ENCODE results near the gene AKT3. TPM values are rescaled to one million over a fixed set of nuclear protein-coding genes. Genes with fewer than 3 reads are reported as not detected.

AKT3 gene
- total and polyA plus RNA-seq, 3 donors from 2014 or later, result 32.3 to 70.9 (median 61.8) TPM

DNA sequence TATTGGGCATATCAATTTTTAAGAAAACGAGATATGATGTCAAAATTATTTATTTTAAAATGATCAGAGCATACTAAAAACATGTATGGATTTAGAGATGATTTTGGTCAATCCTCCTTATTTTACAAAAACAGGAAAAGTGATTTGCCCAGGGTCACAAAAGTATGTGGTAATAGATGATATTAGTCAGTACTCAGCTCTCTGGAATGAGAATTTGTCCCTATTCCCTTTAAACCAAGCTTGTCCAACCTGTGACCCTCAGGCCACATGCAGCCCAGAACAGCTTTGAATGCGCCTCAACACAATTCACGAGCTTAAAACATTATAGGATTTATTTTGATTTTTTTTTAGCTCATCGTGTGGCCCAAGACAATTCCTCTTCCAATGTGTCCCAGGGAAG, 104.7 kb downstream of the AKT3 start:
- 89 to 90% methylated on average over 4 of the region's 4 CpGs for WGBS, 2 donors
- Histone ChIP-seq H3K27me3 (no peaks in the 10 kb centered on the region), H3K36me3 (ENCODE audit: low read depth, missing control alignments) (no peaks in the 10 kb centered on the region), H3K4me1 (no peaks in the 10 kb centered on the region), H3K4me3 (no peak overlapping the region), H3K27ac (no peak overlapping the region), H3K9me3 (no peaks in the 10 kb centered on the region)
- intact Hi-C loops (cut with DNase I; ENCODE audit: low total_unique reads), result no loop called here
- TF ChIP-seq POLR2A (IDR thresholded peaks at IDR 0.05) (no peak), CTCF (IDR thresholded peaks at IDR 0.05) (no peak)
- DNase-seq, result no peak

- no peak overlapping the region for H3K4me3 ChIP-seq
- H3K36me3 ChIP-seq (ENCODE audit: low read depth, missing control alignments), result no peaks in the 10 kb centered on the region
- no peak overlapping the region for H3K27ac ChIP-seq
- 85 to 93% methylated on average over 4 of the region's 4 CpGs for WGBS, 2 donors
- no peak for TF ChIP-seq CTCF (IDR thresholded peaks at IDR 0.05)
- TF ChIP-seq POLR2A (IDR thresholded peaks at IDR 0.05), result no peak
- H3K9me3 ChIP-seq, result no peaks in the 10 kb centered on the region
- peaks cover 7% of the 10 kb centered on the region for H3K4me1 ChIP-seq
- no peak for DNase-seq
- no peaks in the 10 kb centered on the region for H3K27me3 ChIP-seq
- intact Hi-C loops (cut with DNase I; ENCODE audit: low total_unique reads), result no loop called here
These were observed 107.2 kb downstream of the AKT3 start for GRCh38 chr1:243742819-243743218.

DNA sequence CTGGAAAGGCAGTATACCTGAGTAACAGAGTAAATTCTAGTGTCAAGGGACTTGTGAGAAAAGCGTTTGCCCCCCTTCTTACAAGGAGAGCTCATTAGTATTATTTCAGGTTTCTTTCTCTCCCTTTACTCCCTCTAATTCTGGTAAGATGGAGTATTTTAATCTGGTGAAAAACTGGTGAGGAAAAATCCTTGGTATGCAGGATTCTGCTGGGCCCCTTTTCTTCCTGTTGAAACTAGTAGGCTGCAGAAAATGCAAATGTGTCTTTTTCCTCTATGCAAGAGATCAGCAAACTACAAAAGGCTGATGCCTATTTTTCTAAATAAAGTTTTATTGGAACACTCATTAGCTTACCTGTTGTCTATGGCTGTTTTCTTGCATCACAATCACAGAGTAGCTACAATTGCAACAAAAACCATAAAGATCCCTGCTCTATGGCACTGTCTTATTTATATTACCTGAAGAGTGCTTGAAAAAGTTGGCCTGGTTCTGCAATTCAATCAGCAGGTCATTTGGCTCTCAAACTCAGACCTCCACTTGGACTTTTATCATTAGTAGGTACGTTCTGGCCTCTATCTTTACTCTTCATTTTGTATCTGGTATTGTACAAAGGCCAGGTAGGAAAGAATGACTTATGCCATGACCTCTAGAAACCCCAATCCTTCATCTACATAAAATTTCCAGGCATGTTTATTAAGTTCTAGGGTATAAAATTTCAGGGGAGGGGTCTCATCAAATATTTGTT, 109.6 kb downstream of the AKT3 start:
- Histone ChIP-seq H3K36me3 (ENCODE audit: low read depth, missing control alignments) (no peaks in the 10 kb centered on the region), H3K9me3 (no peaks in the 10 kb centered on the region), H3K4me1 (peaks cover 7% of the 10 kb centered on the region), H3K27ac (no peak overlapping the region), H3K4me3 (no peak overlapping the region), H3K27me3 (no peaks in the 10 kb centered on the region)
- no peak for DNase-seq
- 69 to 73% methylated on average over 2 of the region's 2 CpGs for WGBS, 2 donors
- TF ChIP-seq POLR2A (IDR thresholded peaks at IDR 0.05), result no peak
- no peak for TF ChIP-seq CTCF (IDR thresholded peaks at IDR 0.05)
- intact Hi-C loops (cut with DNase I; ENCODE audit: low total_unique reads), result no loop called here

- no peaks in the 10 kb centered on the region for H3K9me3 ChIP-seq
- DNase-seq, result no peak
- no peaks in the 10 kb centered on the region for H3K27me3 ChIP-seq
- no peak overlapping the region for H3K4me3 ChIP-seq
- WGBS, 2 donors, result 63 to 68% methylated on average over 3 of the region's 3 CpGs
- H3K4me1 ChIP-seq, result peaks cover 7% of the 10 kb centered on the region
- TF ChIP-seq CTCF (IDR thresholded peaks at IDR 0.05), result no peak
- no peak for TF ChIP-seq POLR2A (IDR thresholded peaks at IDR 0.05)
- no peak overlapping the region for H3K27ac ChIP-seq
- intact Hi-C loops (cut with DNase I; ENCODE audit: low total_unique reads), result no loop called here
- H3K36me3 ChIP-seq (ENCODE audit: low read depth, missing control alignments), result no peaks in the 10 kb centered on the region
These were observed 110.6 kb downstream of the AKT3 start for GRCh38 chr1:243739335-243740003.
